NCI-H1436 (cell line): ENCODE data around the gene DES.

Experiments
- DNase-seq: peaks from one replicate; lab custom pipeline; 2025; lab: John Stamatoyannopoulos, UW

Gene DES

GRCh38 chr2:219438453-219438852 lies 20.3 kb downstream of the DES start:
- DNase-seq: no peak

DNA sequence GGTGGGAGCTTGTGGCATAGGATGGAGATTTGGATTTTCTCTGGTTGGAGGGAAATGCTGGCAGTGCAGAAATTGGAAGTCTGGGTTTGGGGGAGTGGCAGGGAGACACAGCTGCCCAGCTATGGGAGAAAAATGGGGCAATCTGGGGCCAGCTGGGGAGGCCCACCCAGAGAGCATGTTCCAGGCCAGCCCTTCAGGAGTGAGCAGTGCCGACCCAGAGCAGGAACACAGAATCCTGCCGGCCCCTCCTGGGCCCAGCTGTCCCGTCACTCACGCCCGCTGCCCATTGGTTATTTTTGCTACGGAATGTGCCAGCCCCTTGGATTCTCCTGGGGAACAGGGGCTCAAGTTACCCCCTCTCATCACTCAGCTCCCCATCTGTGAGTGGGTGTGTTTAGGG lies 21.3 kb downstream of the DES start:
- DNase-seq: no peak

- DNase-seq: no peak
Measured at GRCh38 chr2:219440388-219441256, 22.4 kb downstream of the DES start.

GRCh38 chr2:219441451-219442255 lies 23.5 kb downstream of the DES start:
- DNase-seq: peak; percentile 64

GRCh38 chr2:219442256-219443015 lies 24.3 kb downstream of the DES start:
- no peak for DNase-seq

DNA sequence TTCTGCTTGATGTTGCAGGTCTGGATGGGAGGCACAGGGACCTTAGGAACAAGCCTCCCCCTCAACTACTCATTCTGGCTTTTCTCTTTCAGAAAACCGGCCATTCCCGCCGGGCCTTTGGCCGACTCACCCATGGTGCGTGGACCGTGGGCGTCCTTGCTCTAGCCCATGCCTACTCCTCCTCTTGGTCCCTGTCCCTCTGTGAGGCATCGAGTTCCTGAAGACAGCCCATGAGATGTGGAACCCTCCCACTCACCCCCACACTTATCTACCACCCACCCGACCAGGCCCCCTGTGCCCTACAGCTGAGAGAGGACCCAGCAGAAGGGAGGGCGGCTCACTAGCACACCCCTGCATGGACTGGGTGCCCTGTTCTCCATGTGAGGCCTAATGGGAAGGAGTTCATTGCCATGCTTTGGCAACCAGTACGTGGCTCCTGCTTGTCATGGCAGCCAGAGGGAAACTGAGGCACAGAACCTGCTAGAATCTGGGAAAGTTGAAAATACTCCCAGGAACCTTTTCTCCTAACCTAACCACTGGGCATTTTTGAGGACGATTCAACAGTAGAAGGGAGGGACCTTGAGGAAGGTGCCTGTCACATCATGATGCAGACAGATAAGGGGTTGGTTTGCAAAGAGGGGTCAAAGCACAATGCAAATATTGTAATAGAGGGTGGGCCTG lies 25.0 kb downstream of the DES start:
- DNase-seq: no peak

DNA sequence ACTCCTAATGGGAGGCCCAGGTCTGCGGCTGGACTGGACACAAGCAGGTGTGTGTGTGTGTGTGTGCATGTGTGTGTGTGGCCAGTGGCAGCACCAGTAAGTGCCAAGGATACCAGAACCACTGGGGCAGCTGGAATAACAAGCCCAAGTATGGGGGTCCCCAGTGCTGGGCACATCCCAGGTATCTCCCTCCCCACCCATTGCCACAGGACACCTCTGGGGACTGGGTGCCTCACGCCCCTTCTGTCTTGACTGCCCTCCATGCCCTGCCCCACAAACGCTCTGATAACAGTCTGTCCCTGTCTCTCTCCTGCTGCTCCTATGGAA lies 25.5 kb downstream of the DES start:
- no peak for DNase-seq

- no peak for DNase-seq
Measured at GRCh38 chr2:219444566-219445091, 26.5 kb downstream of the DES start.

- DNase-seq: no peak
Measured at GRCh38 chr2:219445220-219445640, 27.1 kb downstream of the DES start.

GRCh38 chr2:219446101-219446504 lies 27.9 kb downstream of the DES start:
- no peak for DNase-seq

DNA sequence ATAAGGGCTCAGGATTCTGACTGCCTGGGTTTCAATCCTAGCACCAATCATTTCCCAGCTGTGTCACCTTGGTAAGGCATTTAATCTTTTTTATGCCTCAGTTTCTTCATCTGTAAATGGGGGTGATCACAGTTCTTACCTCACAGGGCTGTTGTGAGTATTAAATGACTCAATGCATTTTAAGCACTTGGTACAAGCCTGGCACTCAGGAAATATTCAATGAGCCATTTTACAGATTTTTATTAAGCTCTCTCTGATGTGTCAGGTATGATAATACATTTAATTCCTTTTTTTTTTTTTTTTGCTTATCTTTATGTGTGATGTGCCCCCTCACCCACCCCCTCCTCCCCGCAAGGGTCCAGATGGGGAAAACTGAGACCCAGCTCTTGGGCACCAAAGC lies 28.5 kb downstream of the DES start:
- no peak for DNase-seq

GRCh38 chr2:219447242-219448098 lies 29.3 kb downstream of the DES start:
- no peak for DNase-seq

DNA sequence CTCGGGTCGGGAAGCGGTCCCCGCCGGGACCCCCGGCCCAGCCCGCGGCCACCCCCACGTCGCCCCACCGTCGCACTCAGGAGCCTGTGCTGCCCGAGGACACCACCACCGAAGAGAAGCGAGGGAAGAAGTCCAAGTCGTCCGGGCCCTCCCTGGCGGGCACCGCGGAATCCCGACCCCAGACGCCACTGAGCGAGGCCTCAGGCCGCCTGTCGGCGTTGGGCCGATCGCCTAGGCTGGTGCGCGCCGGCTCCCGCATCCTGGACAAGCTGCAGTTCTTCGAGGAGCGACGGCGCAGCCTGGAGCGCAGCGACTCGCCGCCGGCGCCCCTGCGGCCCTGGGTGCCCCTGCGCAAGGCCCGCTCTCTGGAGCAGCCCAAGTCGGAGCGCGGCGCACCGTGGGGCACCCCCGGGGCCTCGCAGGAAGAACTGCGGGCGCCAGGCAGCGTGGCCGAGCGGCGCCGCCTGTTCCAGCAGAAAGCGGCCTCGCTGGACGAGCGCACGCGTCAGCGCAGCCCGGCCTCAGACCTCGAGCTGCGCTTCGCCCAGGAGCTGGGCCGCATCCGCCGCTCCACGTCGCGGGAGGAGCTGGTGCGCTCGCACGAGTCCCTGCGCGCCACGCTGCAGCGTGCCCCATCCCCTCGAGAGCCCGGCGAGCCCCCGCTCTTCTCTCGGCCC lies 30.1 kb downstream of the DES start:
- no peak for DNase-seq

- DNase-seq: no peak
Measured at GRCh38 chr2:219448776-219449341, 30.7 kb downstream of the DES start.

DNA sequence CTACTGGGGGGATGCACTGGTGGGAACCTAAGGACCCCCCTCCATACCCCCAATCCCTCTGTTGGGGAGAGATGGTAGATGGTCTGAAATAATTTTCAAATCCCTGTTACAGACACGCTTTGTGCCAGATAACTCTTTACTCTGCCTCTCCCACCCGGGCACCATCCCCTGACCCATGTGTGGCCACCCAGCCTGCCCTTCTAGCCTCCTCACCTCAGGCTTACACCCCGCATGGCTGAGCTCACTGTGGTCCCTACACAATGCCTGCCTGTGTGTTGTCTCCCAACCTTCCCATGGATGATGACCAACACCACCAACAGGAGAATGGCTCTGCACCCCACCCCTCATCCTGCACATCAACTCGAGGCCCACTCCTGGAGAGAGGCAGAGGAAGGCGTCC lies 31.4 kb downstream of the DES start:
- DNase-seq: no peak

- no peak for DNase-seq
Measured at GRCh38 chr2:219451661-219452360, 33.6 kb downstream of the DES start.

DNA sequence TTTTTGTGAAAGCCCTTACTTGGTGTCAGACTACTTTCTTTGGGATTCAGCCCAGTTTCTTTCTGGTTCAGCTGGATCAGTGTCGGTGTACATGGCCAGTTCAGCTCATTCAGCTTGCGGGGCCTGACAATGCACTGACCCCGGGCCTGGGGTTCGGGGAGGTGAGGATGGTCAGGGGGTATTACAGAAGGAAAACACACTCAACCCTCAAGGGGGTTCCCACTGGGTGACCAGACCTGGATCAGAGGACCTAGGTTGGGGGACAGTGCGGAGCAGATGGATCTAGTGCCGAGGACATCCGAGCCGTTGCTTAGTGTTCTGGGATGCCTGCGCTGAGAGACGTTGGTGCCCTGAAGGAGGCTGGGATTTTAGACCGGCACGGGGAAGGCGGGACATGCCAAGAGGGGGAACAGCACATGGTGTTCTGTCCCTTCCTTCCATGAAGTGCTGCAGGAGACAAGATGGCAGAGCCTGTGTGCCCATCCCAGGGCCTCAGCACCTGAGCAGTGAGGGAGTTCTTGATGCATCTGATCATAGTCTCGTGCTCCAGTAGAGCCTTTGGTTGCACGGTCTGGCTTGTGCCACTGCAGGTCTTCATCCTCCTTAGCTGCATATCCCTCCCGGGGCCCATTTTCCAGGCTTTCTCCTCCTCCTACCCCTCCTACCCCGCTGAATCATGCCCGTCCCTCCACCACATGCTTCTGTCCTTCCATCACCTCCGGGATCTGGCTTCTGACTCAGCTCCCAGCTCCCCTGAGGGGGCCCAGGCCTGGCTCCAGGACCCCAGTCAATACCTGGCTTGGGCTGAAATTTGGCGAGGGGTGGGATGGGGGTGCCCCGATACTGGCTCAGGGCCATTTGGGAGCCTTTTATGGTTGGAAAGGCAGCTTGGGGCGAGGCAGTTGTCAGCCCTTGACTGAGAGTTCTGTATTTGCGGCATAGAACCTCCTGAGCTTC lies 34.5 kb downstream of the DES start:
- DNase-seq: no peak
